GM10248 (cell line): ENCODE data around the gene IFNK.

ENCODE experiments used
- CTCF ChIA-PET: fragments of 300-600 bp; sonication (Branson Sonifier 250); formaldehyde crosslinking; extraction: SDS; loops from one replicate; lab custom pipeline; 2021; ENCODE audit warnings: antibody characterized with exemption; lab: Yijun Ruan, JAX
- POLR2A ChIA-PET: fragments of 350-650 bp; sonication (Branson Sonifier 250); formaldehyde crosslinking; extraction: SDS; loops from one replicate; lab custom pipeline; 2020; ENCODE audit warnings: antibody characterized with exemption; lab: Yijun Ruan, JAX
- DNase-seq: peaks from one replicate; pipeline ENCODE4 v3.0.0; 2012; ENCODE audit errors: extremely low spot score
- CTCF ChIP-seq: IDR thresholded peaks from 2 replicates; pipeline ENCODE4 v1.5.1; 2012; ENCODE audit warnings: mild to moderate bottlenecking, low read depth; ENCODE audit errors: extremely low read depth, missing control alignments, control extremely low read depth

The IFNK gene

GRCh38 chr9:27539479-27540441 is 15.7 kb downstream of the IFNK start:
- CTCF ChIA-PET: interaction anchor here (1.0 to 2.9 kb wide), 3 partner anchors 10 to 20 kb away, joined by 3 to 15 read pairs (median 5); partner anchors contain the start of gene MOB3B
- TF ChIP-seq CTCF: no peak
- POLR2A ChIA-PET: no interaction called here
- DNase-seq: no peak

GRCh38 chr9:27540502-27540901 is 16.4 kb downstream of the IFNK start:
- TF ChIP-seq CTCF: no peak
- ChIA-PET CTCF (interaction anchor here (1.0 to 2.9 kb wide), 2 partner anchors 10 to 16 kb away, joined by 3 to 15 read pairs; partner anchors contain the start of gene MOB3B), POLR2A (no interaction called here)
- no peak for DNase-seq

- CTCF ChIA-PET: interaction anchor here (1.1 to 1.6 kb wide), 2 partner anchors 12 to 14 kb away, joined by 3 to 4 read pairs; no protein-coding TSS in a partner anchor
- no peak for DNase-seq
- no peak for TF ChIP-seq CTCF
Measured at GRCh38 chr9:27541740-27542139, 17.6 kb downstream of the IFNK start.

GRCh38 chr9:27542508-27542907 is 18.4 kb downstream of the IFNK start:
- CTCF ChIA-PET: interaction anchor here (1.6 kb wide), 1 partner anchor 12 kb away, joined by 3 read pairs; no protein-coding TSS in a partner anchor
- no peak for DNase-seq
- POLR2A ChIA-PET: no interaction called here
- TF ChIP-seq CTCF: no peak

More at GRCh38 chr9:27541740-27542139, 17.6 kb downstream of the IFNK start:
- POLR2A ChIA-PET: interaction anchor here (0.5 kb wide), 1 partner anchor 10 kb away, joined by 4 read pairs; no protein-coding TSS in a partner anchor

GRCh38 chr9:27545471-27545870 is 21.4 kb downstream of the IFNK start:
- CTCF ChIA-PET: interaction anchor here (0.8 to 4.8 kb wide), 8 partner anchors 8 to 213 kb away, joined by 3 to 41 read pairs (median 9); partner anchors contain the start of genes IFNK and MOB3B
- TF ChIP-seq CTCF: no peak
- POLR2A ChIA-PET: no interaction called here
- DNase-seq: no peak

- CTCF ChIA-PET: interaction anchor here (1.6 to 4.8 kb wide), 7 partner anchors 11 to 216 kb away, joined by 4 to 41 read pairs (median 11); partner anchors contain the start of gene MOB3B
- POLR2A ChIA-PET: no interaction called here
- no peak for DNase-seq
- peak; percentile 31 for TF ChIP-seq CTCF
Measured at GRCh38 chr9:27548055-27548741, 24.1 kb downstream of the IFNK start.
